GM21390 (cell line): ENCODE results near the gene ADGRE2.
"Not testable (repeated sequence)": the region's sequence is repeated elsewhere in the genome, so short reads cannot be mapped to it uniquely, and the experiment has no call there.

Source experiments
- ATAC-seq: cut with Tn5 transposase; IDR thresholded peaks from one replicate; pipeline ENCODE4 v1.9.1; 2021; ENCODE audit not compliant: unreplicated experiment

Gene ADGRE2

GRCh38 chr19:14778110-14778845 is at the start of gene ADGRE2:
TSS of gene ADGRE2 (minus strand) at chr19:14778560. CDS start at chr19:14776756, 1,804 bp downstream.
- not testable (repeated sequence) for ATAC-seq

- ATAC-seq = no peak
Observed at GRCh38 chr19:14826006-14826405, 47.6 kb upstream of the ADGRE2 start.

GRCh38 chr19:14821937-14822336 is 43.6 kb upstream of the ADGRE2 start:
- ATAC-seq = no peak

- no peak for ATAC-seq
Observed at GRCh38 chr19:14818588-14818987, 40.2 kb upstream of the ADGRE2 start.

- ATAC-seq = no peak
Observed at GRCh38 chr19:14817052-14817451, 38.7 kb upstream of the ADGRE2 start.

- no peak for ATAC-seq
Observed at GRCh38 chr19:14814982-14815652, 36.8 kb upstream of the ADGRE2 start.

- no peak for ATAC-seq
Observed at GRCh38 chr19:14809272-14810057, 31.1 kb upstream of the ADGRE2 start.

- no peak for ATAC-seq
Observed at GRCh38 chr19:14804765-14805164, 26.4 kb upstream of the ADGRE2 start.

- no peak for ATAC-seq
Observed at GRCh38 chr19:14798760-14799159, 20.4 kb upstream of the ADGRE2 start.

- no peak for ATAC-seq
Observed at GRCh38 chr19:14796021-14796420, 17.7 kb upstream of the ADGRE2 start.

GRCh38 chr19:14795078-14795721 is 16.8 kb upstream of the ADGRE2 start:
- no peak for ATAC-seq

- not testable (repeated sequence) for ATAC-seq
Observed at GRCh38 chr19:14792250-14792649, 13.9 kb upstream of the ADGRE2 start.

GRCh38 chr19:14786421-14786851 is 8.1 kb upstream of the ADGRE2 start:
- no peak for ATAC-seq

GRCh38 chr19:14785102-14785793 is 6.9 kb upstream of the ADGRE2 start:
- ATAC-seq = not testable (repeated sequence)

- ATAC-seq = not testable (repeated sequence)
Observed at GRCh38 chr19:14784730-14785101, 6.4 kb upstream of the ADGRE2 start.

GRCh38 chr19:14783410-14783998 is 5.1 kb upstream of the ADGRE2 start:
- ATAC-seq = not testable (repeated sequence)

- ATAC-seq = no peak
Observed at GRCh38 chr19:14782626-14783409, 4.5 kb upstream of the ADGRE2 start.

GRCh38 chr19:14781713-14782536 is 3.6 kb upstream of the ADGRE2 start:
- ATAC-seq = not testable (repeated sequence)
